Measurements from ENCODE around the gene SCN11A. TPM values are rescaled to one million over a fixed set of nuclear protein-coding genes. Genes with fewer than 3 reads are reported as not detected.

Gene SCN11A
- total RNA-seq, 1 experiment from 2014 or later, result not detected

DNA sequence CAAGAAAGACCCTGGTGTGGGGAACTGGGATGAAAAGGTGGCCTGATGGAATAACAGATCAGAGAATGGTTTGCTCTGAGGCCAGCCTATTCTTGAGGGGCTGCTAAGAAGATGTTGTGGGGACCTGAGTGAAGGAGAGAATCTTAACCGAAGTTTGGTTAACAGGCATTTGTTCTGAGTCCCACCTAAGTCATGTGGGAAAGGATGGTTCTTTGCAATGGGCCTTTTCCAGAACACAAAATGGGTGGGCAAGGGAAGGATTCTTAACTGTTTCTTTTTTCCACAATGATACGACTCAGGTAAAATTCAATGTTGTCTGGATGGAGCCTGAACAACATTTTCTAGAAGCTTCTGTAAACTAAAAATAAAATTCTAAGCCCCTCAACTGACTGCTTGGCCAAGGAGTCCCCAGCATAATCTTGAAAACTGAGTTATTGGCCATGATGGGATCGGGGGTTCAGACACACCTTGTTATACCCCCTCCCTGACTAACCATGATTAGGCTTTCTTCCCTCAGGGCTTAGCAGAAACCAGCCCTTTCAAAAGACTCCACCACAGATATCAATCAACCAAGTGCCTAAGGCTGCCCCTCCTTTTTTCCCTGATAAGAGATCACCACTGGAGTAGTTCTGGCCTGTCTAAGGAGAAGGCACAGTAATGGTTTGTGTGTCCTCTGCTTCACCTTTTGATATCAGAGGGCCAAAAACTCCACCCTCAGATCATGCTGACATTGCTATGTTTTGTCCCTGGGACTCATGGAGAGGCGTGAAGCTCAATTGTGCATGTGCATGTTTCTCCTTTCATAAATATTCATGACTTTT lies 30.1 kb downstream of the SCN11A start:
- H3F3A ChIP-seq (ENCODE audit: low read length, unreplicated experiment), result no peaks in the 10 kb centered on the region
- ATAC-seq (no peak), DNase-seq (no peak)
- H3K27me3 ChIP-seq (ENCODE audit: low read length), result peaks cover 29% of the 10 kb centered on the region
- TF ChIP-seq EZH2 (IDR thresholded peaks at IDR 0.05; ENCODE audit: low read length, unreplicated experiment) (no peak), EZH2phosphoT487 (IDR thresholded peaks at IDR 0.05; ENCODE audit: borderline replicate concordance, low read length) (no peak)
- TF ChIP-seq, protein P1, sequence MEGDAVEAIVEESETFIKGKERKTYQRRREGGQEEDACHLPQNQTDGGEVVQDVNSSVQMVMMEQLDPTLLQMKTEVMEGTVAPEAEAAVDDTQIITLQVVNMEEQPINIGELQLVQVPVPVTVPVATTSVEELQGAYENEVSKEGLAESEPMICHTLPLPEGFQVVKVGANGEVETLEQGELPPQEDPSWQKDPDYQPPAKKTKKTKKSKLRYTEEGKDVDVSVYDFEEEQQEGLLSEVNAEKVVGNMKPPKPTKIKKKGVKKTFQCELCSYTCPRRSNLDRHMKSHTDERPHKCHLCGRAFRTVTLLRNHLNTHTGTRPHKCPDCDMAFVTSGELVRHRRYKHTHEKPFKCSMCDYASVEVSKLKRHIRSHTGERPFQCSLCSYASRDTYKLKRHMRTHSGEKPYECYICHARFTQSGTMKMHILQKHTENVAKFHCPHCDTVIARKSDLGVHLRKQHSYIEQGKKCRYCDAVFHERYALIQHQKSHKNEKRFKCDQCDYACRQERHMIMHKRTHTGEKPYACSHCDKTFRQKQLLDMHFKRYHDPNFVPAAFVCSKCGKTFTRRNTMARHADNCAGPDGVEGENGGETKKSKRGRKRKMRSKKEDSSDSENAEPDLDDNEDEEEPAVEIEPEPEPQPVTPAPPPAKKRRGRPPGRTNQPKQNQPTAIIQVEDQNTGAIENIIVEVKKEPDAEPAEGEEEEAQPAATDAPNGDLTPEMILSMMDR (conservative IDR thresholded peaks at IDR 0.05; ENCODE audit: low read depth, low read length), result no peak
- no peaks in the 10 kb centered on the region for H4K20me1 ChIP-seq (ENCODE audit: low read length)
- H3K4me3 ChIP-seq (ENCODE audit: low read length), result no peak overlapping the region
- H3K27ac ChIP-seq (ENCODE audit: low read length), result no peak overlapping the region
- no peak overlapping the region for H3K9ac ChIP-seq (ENCODE audit: low read length)
- intact Hi-C loops (cut with micrococcal nuclease), result no loop called here
- H3K4me2 ChIP-seq (ENCODE audit: low read length), result no peak overlapping the region
- H2AFZ ChIP-seq (ENCODE audit: low read length), result no peak overlapping the region
- no peaks in the 10 kb centered on the region for H3K79me2 ChIP-seq (ENCODE audit: low read length)
- no peaks in the 10 kb centered on the region for H3K36me3 ChIP-seq (ENCODE audit: low read depth, low read length)
- no peaks in the 10 kb centered on the region for H3K4me1 ChIP-seq (ENCODE audit: insufficient read depth, low read length)
- H3K9me3 ChIP-seq (ENCODE audit: low read length), result no peaks in the 10 kb centered on the region
- no TSS peak for BruUV-seq (replicated peaks)
- no peaks in the 10 kb centered on the region for H3K9me2 ChIP-seq (replicated peaks; ENCODE audit: low read length)
- CTCF ChIA-PET, result no interaction called here
- POLR2A ChIA-PET (ENCODE audit: unreplicated experiment), result no interaction called here

GRCh38 chr3:39021029-39021428 lies 30.7 kb downstream of the SCN11A start:
- no peak overlapping the region for H3K4me3 ChIP-seq (ENCODE audit: low read length)
- H4K20me1 ChIP-seq (ENCODE audit: low read length), result no peaks in the 10 kb centered on the region
- BruUV-seq (replicated peaks), result no TSS peak
- POLR2A ChIA-PET (ENCODE audit: unreplicated experiment), result no interaction called here
- no peaks in the 10 kb centered on the region for H3K9me3 ChIP-seq (ENCODE audit: low read length)
- H3K27ac ChIP-seq (ENCODE audit: low read length), result no peak overlapping the region
- no peak overlapping the region for H2AFZ ChIP-seq (ENCODE audit: low read length)
- ATAC-seq (no peak), DNase-seq (no peak)
- no peaks in the 10 kb centered on the region for H3K4me1 ChIP-seq (ENCODE audit: insufficient read depth, low read length)
- H3K79me2 ChIP-seq (ENCODE audit: low read length), result no peaks in the 10 kb centered on the region
- peaks cover 23% of the 10 kb centered on the region for H3K27me3 ChIP-seq (ENCODE audit: low read length)
- intact Hi-C loops (cut with micrococcal nuclease), result no loop called here
- no peak overlapping the region for H3K4me2 ChIP-seq (ENCODE audit: low read length)
- CTCF ChIA-PET, result no interaction called here
- no peaks in the 10 kb centered on the region for H3K36me3 ChIP-seq (ENCODE audit: low read depth, low read length)
- TF ChIP-seq, protein P1 (conservative IDR thresholded peaks at IDR 0.05; ENCODE audit: low read depth, low read length), result no peak
- TF ChIP-seq EZH2phosphoT487 (IDR thresholded peaks at IDR 0.05; ENCODE audit: borderline replicate concordance, low read length) (no peak), EZH2 (IDR thresholded peaks at IDR 0.05; ENCODE audit: low read length, unreplicated experiment) (no peak)
- no peaks in the 10 kb centered on the region for H3F3A ChIP-seq (ENCODE audit: low read length, unreplicated experiment)
- H3K9ac ChIP-seq (ENCODE audit: low read length), result no peak overlapping the region
- no peaks in the 10 kb centered on the region for H3K9me2 ChIP-seq (replicated peaks; ENCODE audit: low read length)

DNA sequence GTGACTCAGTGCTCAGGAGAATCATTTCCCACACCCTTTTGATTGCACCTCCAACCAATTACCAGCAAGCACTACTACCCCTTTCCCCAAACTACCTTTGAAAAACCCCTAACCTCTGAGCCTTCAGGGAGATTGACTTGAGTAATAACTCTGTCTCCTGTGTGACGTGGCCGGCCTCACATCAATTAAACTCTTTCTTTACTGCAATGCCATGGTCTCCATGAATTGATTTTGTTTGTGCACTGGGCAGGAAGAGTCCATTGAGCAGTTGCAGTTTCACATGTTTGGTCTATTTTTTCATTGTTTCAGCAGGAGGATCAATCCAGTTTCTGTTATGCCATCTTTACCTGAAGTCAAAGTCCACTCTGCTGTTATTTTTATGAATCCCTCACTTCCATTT lies 32.4 kb downstream of the SCN11A start:
- no peaks in the 10 kb centered on the region for H3F3A ChIP-seq (ENCODE audit: low read length, unreplicated experiment)
- no peak overlapping the region for H3K4me2 ChIP-seq (ENCODE audit: low read length)
- TF ChIP-seq, protein P1 (conservative IDR thresholded peaks at IDR 0.05; ENCODE audit: low read depth, low read length), result no peak
- TF ChIP-seq EZH2 (IDR thresholded peaks at IDR 0.05; ENCODE audit: low read length, unreplicated experiment), result no peak
- no peak for TF ChIP-seq EZH2phosphoT487 (IDR thresholded peaks at IDR 0.05; ENCODE audit: borderline replicate concordance, low read length)
- H3K36me3 ChIP-seq (ENCODE audit: low read depth, low read length), result no peaks in the 10 kb centered on the region
- H3K9me3 ChIP-seq (ENCODE audit: low read length), result no peaks in the 10 kb centered on the region
- no peak overlapping the region for H2AFZ ChIP-seq (ENCODE audit: low read length)
- BruUV-seq (replicated peaks), result no TSS peak
- ATAC-seq (no peak), DNase-seq (no peak)
- H3K79me2 ChIP-seq (ENCODE audit: low read length), result no peaks in the 10 kb centered on the region
- no peak overlapping the region for H3K4me3 ChIP-seq (ENCODE audit: low read length)
- H3K9ac ChIP-seq (ENCODE audit: low read length), result no peak overlapping the region
- H3K4me1 ChIP-seq (ENCODE audit: insufficient read depth, low read length), result no peaks in the 10 kb centered on the region
- H3K9me2 ChIP-seq (replicated peaks; ENCODE audit: low read length), result no peaks in the 10 kb centered on the region
- H3K27me3 ChIP-seq (ENCODE audit: low read length), result peaks cover 23% of the 10 kb centered on the region
- intact Hi-C loops (cut with micrococcal nuclease), result no loop called here
- no peak overlapping the region for H3K27ac ChIP-seq (ENCODE audit: low read length)
- no peaks in the 10 kb centered on the region for H4K20me1 ChIP-seq (ENCODE audit: low read length)
- CTCF ChIA-PET, result no interaction called here
- POLR2A ChIA-PET (ENCODE audit: unreplicated experiment), result no interaction called here
